Measurements from ENCODE around the gene RGPD6.
"Not testable (repeated sequence)": the region's sequence is repeated elsewhere in the genome, so short reads cannot be mapped to it uniquely, and the experiment has no call there.

Gene RGPD6

DNA sequence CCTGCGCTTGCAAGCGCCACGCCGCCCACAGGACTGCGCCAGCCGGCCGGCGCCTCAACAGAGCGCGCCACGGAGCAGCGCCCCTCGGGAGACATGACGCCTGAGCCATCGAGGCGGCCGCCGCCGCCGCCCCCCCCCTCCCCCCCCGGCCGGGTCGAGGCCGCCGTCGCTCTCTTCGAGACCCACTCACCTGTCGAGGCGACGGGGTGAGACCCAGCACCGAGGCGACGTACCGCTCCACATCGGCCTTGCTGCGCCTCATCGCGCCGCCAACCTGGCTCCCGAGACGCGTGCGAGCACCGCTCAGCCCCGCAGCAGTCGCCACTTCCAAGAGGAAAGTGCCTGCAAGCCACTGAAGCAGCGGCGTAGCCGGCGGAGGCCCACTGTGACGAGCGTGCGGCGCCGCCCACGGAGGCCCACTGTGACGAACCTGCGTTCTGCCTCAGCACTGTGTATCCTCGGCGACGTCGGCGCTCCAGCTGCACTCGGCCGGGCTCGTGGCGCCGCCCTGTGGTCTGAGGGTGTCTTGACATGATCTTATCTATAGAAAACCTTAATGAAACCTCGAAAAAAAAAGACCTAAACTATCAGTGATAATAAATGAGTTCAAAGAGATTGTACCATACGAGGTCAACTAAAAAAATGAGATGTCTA, at the start of gene RGPD6:
TSS of gene RGPD6 (minus strand) at position 460 of the 654 bp plus-strand sequence. CDS start at position 262, 198 bp downstream.
- in situ Hi-C loops (cut with MboI; ENCODE audit: low sequenced_read_pairs) = not testable (repeated sequence)

DNA sequence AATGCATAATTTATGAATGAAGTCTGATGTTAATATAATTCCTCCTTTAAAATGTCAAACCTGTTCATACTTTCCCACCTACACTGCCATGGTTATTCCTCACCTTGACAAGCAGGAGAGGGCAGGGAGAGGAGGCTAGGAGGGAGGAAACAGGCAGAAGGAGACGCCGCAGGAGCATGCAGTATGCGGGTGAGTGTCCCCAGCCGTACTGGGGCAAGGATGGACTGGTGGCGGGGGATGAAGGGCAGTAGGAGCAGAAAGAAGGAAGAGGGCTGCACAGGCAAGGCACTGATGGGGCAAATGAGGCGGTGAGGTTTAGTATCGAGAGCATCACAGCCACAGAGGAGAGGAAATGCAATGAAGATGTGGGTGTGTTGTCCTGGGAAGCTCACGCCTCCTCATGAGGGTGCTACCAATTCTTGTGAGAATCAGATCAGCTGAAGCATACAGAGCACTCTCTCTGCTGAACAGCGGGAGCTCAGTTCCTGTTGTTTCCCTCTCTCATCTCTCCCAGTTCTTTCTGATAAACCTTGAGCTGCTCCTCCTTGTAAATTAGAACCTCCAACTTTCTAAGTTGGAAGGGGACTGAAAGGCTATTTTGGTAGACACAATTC, 42.4 kb upstream of the RGPD6 start:
- in situ Hi-C loops (cut with MboI; ENCODE audit: low sequenced_read_pairs) = not testable (repeated sequence)

- in situ Hi-C loops (cut with MboI; ENCODE audit: low sequenced_read_pairs) = not testable (repeated sequence)
Measured at GRCh38 chr2:110613927-110614326, 36.9 kb upstream of the RGPD6 start.

DNA sequence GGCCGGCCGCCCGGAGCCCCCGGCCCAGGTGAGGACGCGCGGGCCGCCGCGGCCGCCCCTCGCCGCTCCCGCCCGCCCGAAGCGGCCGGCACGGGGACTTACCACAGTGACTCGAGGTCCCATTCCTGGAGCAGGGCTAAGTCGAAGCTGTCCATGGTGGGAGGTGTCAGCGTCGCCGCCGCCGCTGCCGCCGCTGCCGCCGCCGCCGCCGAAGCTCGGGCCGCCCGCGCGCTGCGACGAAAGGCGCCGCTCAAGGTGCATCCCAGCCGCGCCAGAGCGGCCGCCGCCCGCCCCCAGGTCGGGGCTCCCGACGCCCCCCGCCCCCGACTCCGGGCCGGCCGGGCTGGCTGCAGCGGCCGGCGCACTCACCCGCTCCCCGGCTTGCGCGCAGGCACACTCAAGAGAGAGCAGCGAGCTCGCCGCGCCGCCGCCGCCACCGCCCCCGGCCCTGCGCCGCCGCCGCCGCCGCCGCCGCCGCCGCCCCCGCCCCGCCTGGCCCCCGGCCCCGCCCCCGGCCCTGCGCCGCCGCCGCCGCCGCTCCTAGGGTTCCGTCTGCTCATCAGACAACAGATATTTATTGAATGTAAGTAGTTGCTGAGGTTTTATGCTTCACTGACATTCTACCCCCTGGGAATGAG, 33.7 kb upstream of the RGPD6 start:
- in situ Hi-C loops (cut with MboI; ENCODE audit: low sequenced_read_pairs) = not testable (repeated sequence)

DNA sequence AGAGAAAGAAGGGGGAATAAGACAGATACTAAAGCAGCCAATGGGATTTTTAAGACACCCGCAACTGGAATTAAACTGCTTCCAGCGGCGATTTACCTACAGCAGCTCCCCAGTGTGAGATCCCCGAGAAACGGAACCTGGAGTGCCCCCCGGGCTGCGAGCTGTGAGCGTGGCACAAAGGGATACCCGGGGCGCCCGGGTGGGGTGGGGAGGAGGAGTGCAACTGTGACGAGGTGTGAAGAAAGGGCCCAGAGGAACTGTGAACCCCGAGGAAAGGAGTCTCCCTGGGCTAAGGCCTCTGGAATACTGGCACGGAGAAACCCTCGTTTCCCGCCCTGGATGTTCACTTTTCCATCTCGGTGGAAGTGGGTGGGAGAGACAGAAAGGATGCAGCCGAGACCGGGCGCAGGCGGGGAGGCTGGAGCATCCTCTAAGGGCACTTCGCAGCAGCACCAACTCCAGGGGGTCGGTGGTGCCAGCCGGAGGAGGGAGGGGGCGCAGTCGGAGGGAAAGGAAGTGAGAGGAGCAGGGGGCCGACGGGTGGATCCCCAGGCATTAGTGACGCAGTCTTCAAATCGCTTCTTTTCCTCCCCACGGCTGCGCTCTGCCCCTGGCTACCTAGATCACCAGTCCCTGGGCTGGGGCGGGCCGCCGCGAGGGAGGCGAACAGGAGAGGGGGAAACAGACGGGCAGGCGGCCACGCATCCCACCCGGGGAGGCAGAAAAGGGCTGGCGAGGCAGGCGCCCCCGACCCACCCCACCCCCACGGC, 33.0 kb upstream of the RGPD6 start:
- in situ Hi-C loops (cut with MboI; ENCODE audit: low sequenced_read_pairs) = not testable (repeated sequence)

DNA sequence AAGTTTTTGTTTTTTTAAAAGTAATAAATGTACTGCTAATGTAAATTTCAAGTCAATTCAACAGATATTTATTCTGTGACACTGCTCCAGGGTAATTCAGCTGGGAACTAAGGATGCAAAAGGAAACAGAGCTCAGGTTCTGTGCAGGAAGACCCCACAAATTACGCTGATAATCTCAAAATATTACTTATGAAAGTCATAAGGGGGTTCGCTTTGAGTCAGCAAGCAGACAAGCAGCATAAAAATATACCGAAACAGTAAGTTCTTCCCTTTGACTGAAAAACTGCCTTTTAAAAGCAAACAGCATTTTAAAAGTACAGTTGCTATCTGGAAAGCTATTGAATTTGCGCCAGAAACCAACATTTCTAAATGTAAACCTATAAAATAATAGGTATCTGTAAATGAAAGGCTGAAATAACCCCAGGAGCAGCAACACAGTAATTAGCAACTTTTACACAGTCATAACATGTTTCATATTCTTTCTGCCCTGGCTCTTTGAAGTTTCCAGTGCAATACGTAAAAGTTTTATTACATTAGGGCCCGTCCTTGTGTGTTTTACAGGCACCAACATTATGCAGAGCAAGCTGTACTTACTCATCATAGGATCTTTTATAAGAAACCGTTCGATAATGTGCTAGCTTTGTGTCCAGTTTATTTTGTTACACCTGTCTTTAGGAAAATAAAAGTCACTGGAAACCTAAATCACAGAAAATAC, 31.9 kb upstream of the RGPD6 start:
- in situ Hi-C loops (cut with MboI; ENCODE audit: low sequenced_read_pairs) = not testable (repeated sequence)

GRCh38 chr2:110605057-110605456, 28.0 kb upstream of the RGPD6 start:
- in situ Hi-C loops (cut with MboI; ENCODE audit: low sequenced_read_pairs) = not testable (repeated sequence)

GRCh38 chr2:110603917-110604591, 27.0 kb upstream of the RGPD6 start:
- in situ Hi-C loops (cut with MboI; ENCODE audit: low sequenced_read_pairs) = not testable (repeated sequence)

DNA sequence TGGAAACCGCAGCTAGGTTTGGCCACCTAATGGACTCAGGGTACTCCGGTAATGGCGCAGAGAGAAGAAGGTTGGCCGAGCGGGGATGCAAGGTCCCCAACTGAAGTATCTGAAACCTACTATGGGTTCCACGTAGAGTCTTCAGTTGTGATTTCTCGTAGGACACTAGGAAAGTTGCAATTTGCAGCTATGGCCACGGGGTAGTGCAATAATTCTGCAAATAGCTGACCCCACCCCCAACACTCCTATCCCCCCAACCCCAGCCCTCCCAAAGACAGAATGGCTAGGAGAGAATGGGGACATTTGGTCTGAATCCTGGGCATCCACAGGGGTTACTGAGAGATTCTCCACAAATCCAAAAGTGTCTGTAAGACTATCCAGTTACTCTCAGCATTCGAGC, 25.1 kb upstream of the RGPD6 start:
- in situ Hi-C loops (cut with MboI; ENCODE audit: low sequenced_read_pairs) = not testable (repeated sequence)

GRCh38 chr2:110591973-110592372, 15.0 kb upstream of the RGPD6 start:
- in situ Hi-C loops (cut with MboI; ENCODE audit: low sequenced_read_pairs) = not testable (repeated sequence)

DNA sequence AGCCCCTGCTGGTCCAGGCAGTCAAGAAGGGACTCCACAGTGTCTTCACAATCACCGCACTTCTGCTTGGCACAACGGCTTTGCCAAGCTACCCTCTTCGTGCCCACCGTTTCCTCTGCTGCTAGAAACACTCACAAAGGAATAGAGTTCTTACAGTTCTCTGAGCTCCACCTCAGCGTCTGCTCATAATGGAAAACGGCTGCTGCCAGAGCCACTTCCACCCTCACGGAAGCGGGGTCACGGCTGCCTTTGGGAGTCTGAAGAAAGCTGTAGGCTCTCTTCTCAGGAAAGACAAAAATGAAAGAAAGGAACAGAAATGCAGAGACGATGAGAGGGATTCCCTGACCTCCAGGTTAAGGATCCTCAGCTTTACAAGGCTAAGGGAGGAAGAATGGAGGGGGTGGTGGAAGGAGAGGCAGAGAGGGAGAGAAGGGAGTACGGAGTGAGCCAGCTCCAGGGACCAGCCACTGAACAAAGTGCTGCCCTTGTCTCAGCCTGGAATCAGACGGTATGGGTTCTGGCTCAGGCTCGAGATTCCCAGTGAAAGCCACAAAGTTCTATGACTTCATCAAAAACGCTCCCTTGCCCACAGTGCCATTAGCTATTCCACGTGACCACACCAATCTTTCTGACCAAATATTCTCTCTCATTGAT, 12.8 kb upstream of the RGPD6 start:
- in situ Hi-C loops (cut with MboI; ENCODE audit: low sequenced_read_pairs) = not testable (repeated sequence)

GRCh38 chr2:110588520-110588919, 11.5 kb upstream of the RGPD6 start:
- in situ Hi-C loops (cut with MboI; ENCODE audit: low sequenced_read_pairs) = not testable (repeated sequence)

- in situ Hi-C loops (cut with MboI; ENCODE audit: low sequenced_read_pairs) = not testable (repeated sequence)
Measured at GRCh38 chr2:110579216-110579965, 2.4 kb upstream of the RGPD6 start.

GRCh38 chr2:110578429-110578828, 1.4 kb upstream of the RGPD6 start:
- in situ Hi-C loops (cut with MboI; ENCODE audit: low sequenced_read_pairs) = not testable (repeated sequence)

DNA sequence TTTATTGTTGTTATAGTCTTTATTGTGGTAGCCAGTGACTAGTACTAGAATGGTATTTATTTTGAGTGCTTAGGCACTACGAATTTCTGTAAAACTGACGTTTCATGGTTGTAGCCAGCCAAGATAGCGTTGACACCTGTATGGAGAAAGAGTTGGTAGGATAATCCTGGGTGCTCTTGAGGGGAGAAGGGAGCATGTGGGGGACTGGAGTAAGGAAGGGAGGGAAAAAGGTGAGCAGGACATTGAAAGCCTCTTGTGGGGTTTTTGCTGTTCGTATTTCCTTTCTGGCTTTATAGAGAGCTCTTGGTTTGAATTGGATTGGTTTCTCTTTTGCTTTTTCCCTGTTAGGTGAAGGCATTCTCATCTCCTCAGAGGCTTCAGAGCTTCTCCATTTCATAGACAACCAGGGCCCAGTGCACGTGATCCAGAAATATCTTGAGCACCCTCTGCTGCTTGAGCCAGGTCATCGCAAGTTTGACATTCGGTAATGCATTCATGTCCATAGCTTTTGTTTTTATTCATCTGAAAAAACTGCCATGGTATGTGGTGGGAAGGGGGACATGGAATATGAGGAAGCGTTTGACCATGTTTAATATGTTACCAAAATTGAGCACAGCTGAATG, 77.2 kb downstream of the RGPD6 start:
- in situ Hi-C loops (cut with MboI; ENCODE audit: low sequenced_read_pairs) = not testable (repeated sequence)

DNA sequence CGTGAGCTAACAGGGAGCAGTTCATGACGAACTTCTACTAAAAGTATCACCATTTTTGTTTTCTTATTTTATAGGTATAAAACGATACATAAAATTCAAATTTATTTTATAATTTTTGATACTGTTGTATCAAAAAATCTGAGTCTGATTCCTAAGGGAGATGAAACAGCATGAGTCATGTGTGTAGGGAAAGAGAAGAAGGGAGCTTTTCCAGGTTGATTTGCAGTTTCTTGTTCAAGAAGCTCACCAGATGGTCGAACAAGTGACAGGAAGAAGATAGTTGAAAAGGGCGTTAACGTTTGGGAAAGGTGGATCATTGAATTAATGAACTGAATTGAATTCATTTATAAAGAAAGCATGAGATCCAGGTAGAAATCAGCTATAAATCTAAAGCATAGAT, 81.0 kb downstream of the RGPD6 start:
- in situ Hi-C loops (cut with MboI; ENCODE audit: low sequenced_read_pairs) = not testable (repeated sequence)

DNA sequence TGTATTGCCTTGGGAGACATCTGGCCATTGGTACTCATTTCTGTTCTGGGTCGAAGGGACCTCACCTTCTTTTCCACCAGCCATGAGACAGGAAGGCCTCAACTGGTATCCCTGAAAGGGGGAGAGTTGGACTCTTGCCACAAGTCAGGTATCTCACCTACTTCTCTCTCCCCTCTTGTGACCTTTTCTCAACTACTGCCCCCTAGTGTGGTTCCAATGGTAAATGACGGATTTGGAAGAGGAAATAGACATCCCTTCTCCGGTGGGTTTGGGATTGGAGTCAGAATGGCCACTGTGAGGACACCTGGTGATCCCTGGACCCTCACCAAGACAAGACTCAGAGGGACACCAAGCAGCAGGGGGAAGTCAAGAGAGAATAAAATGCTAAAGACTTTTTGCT, 82.5 kb downstream of the RGPD6 start:
- in situ Hi-C loops (cut with MboI; ENCODE audit: low sequenced_read_pairs) = not testable (repeated sequence)

GRCh38 chr2:110488991-110489390, 88.0 kb downstream of the RGPD6 start:
- in situ Hi-C loops (cut with MboI; ENCODE audit: low sequenced_read_pairs) = not testable (repeated sequence)

- in situ Hi-C loops (cut with MboI; ENCODE audit: low sequenced_read_pairs) = not testable (repeated sequence)
Measured at GRCh38 chr2:110482697-110483096, 94.3 kb downstream of the RGPD6 start.
